HT-29 (cell line): ENCODE results near the gene N4BP2L2. TPM values are rescaled to one million over a fixed set of nuclear protein-coding genes. Genes with fewer than 3 reads are reported as not detected.
A peak's percentile ranks its signal among the peaks of the same experiment; 100 is the strongest.
"Not testable (repeated sequence)": the region's sequence is repeated elsewhere in the genome, so short reads cannot be mapped to it uniquely, and the experiment has no call there.

Source experiments
- DNase-seq: peaks from one replicate; pipeline ENCODE4 v3.0.0-alpha.2; 2015; ENCODE audit warnings: low spot score
- total RNA-seq: library from RNA; depleted of rRNA; stranded (reverse); fragments of >200 nt; shearing (Covaris generic); gene quantifications from 2 replicates; pipeline ENCODE4 v1.2.3, GENCODE V29; 2014; rRNA removed

Gene N4BP2L2
- total RNA-seq, result 66.0 and 68.6 TPM in 2 replicates

DNA sequence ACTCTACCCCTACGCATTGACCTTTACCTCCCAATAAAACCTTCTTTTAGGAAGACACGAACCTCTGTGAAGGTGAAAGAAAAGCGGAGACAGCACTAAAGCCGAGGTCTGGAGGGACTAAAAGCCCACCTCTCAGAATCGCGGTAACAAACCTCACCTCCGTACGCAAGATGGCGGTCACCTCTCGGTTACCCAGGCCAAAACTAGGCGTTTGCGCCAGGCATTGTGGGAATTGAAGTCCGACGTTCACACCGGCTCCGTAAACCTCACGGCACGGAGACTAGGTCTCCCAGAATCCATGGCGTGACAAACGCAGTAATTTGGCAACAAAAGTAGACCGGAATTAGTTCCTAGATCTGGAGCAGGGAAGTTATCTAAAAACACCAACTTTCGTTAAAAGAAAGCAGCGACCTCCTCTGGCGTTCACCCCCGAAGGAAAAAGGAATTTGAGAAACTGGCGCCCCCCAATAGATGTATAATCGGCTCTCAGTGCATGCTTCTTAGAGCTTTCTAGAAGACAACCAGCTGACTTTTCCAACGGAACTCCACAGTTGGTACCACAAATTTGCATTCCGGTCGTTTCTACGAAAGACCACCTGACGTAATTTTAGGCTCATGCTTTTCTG lies at the start of gene N4BP2L2:
TSS of gene N4BP2L2 (minus strand) at position 175 of the 626 bp plus-strand sequence. CDS start 1,768 bp downstream, outside the sequence.
- DNase-seq, result peak; percentile 100

- peak; percentile 67 for DNase-seq
Observed at GRCh38 chr13:32587811-32588170, 49.2 kb upstream of the N4BP2L2 start.

DNA sequence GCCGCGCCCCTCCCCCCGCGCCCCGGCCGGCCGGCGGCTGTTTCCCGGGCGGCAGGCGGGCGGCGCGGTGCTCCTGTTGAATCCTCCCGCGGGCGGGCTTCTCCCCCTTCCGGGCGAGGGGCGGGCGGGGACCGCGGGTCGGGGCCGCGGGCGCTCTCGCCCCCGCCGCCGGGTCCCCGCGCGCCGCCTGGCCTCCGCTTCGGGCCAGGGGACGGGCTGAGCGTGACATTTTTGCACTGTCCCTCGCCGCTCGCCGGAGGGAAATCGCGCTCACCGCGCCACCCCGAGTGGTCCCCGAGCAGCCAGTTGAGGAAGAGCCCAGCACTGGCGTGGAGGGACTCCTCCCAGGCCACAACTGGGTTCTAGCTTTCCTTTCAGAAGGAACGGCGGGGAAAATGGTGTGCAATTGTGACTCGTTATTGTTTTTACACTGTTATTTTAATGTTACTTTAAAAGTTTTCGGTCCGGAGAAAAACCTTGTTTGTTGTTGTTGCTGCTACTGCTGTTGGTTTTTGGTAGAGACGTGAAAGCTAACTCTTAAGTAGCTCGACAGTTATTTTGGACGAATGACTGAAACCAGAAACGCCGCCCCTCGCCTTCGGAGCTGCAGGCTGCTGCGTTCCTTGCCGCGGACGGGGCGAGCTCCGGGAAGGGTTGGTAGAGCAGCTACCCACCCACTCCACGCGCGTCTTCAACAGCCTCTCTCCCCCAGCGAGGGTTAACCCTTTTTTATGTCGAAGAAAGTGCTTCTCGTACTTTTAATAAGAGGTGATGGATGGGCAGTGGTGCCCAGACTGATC lies 48.6 kb upstream of the N4BP2L2 start:
- DNase-seq, result peak; percentile 81

DNA sequence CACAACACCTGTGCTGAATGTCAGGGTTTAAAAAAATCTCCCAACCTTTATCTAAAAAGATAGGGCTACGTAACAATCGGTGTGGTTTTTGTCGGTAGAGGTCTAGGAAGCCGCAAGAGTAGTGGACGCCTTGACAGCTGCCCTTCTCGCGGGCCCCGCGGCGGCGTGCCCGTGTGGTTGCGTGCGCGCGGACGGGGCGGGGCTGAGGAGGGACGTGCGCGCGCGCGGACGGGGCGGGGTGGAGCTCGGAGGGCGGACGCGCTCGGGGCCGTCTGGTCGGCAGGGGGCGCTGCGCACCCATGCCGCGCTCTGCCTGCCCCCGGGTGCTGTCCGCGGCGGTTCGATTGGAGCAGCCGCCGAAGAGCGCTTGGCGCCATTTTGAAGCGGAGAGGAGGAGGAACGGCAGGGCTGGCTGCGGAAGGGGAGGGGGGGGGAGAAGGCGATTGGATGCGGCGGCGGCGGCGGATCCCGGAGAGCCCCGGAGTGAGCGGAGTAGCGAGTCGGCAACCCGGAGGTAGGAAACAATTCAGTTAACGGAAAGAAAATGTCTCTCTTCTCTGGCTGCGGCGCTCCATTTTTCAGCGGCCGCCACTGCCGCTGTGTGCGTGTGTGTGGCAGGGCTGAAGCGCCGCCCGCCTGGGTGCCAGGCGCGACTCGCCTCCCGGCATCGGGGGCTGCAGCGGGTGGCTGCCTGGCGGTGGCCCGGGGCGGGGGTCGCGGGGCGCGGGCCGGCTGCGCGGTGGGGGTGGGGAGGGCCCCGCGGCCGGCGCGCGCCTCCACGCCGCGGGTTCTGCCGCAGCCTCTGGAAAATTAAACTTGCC lies 47.7 kb upstream of the N4BP2L2 start, which contains the start of gene PDS5B:
TSS of gene PDS5B (plus strand) at position 373 of the 821 bp plus-strand sequence. CDS start 62,321 bp downstream, outside the sequence.
- peak; percentile 99 for DNase-seq

GRCh38 chr13:32585550-32586079 lies 47.0 kb upstream of the N4BP2L2 start:
- no peak for DNase-seq

DNA sequence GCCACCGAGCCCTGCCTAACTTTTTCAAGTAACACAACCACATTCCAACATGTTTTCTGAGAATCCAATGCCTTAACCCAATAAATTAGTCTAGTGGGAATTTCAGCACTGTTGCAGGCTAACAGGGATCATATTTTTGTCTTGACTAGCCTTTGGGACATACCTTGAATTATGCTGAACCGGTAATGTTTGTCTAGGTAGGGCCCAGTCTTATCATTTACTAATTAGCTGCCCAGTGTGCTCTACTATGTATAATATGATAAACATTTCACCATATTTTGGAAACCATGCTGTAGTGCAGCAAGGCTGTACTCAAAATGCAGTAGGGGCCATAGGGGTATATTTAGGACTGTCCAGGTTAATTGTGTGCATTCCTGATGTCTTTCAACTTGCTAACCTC lies 44.4 kb upstream of the N4BP2L2 start:
- no peak for DNase-seq

- DNase-seq, result no peak
Observed at GRCh38 chr13:32582281-32582680, 43.7 kb upstream of the N4BP2L2 start.

- peak; percentile 73 for DNase-seq
Observed at GRCh38 chr13:32581177-32581786, 42.7 kb upstream of the N4BP2L2 start.

GRCh38 chr13:32577032-32577431 lies 38.4 kb upstream of the N4BP2L2 start:
- no peak for DNase-seq

GRCh38 chr13:32575687-32576086 lies 37.1 kb upstream of the N4BP2L2 start:
- DNase-seq, result not testable (repeated sequence)

DNA sequence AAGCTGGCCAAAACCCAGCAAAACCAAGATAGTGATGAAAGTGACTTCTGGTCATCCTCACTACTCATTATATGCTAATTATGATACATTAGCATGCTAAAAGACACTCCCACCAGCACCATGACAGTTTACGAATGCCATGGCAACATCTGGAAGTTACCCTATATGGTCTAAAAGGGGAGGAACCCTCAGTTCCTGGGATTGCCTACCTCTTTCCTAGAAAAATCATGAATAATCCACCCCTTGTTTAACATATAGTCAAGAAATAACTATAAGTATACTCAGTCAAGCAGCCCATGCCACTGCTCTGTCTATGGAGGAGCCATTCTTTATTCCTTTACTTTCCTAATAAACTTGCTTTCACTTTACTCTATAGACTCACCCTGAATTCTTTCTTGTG lies 22.2 kb upstream of the N4BP2L2 start:
- not testable (repeated sequence) for DNase-seq

DNA sequence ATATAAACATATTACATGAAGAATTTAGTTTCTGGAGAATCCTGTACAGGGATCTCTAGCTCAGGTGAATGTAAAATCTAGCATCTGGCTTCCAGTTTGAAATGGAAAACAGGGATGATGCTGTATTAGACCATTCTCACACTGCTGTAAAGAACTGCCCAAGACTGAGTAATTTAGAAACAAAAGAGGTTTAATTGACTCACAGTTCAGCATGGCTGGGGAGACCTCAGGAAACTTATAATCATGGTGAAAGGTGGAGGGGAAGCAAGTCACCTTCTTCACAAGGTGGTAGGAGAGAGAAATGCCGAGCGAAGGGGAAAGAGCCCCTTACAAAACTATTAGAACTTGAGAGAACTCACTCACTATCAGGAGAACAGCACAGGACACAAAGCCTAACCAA lies 17.0 kb upstream of the N4BP2L2 start:
- DNase-seq, result no peak

- DNase-seq, result no peak
Observed at GRCh38 chr13:32553720-32554119, 15.1 kb upstream of the N4BP2L2 start.

DNA sequence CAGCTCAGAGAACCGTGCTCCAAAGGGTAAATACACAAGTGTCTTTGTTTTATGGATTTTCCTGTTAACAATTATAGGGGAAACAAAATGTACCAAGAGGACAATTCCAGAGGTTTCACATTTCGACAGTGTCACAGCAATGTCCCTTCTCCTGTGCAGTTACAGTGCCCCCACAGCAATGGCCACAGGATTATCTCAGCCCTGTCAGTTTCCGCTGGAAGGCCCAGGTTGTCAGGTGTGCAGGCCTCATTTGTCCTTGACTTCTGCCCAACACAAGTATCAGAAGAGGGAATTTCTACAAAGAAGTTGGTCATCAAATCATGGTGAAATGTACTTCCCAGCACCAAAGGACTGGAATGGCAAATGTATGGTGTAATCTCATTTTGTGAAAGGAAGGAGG lies 11.2 kb upstream of the N4BP2L2 start:
- no peak for DNase-seq

DNA sequence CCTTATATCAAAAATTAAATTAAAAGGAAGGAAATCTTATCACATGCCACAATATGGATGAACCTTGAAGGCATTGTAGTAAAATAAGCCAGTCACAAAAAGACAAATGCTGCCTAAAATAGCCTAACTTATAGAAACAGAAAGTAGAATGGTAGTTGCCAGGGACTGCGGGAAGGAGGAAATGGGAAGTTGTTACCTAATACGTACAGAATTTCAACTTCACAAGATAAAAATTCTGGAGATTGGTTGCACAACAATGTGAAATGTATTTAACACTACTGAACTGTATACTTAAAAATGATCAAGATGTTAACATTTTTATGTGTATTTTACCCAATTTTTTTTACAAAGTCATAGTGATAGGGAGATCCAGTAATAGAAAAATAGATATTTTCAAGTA lies 10.2 kb upstream of the N4BP2L2 start:
- DNase-seq, result no peak

GRCh38 chr13:32545083-32545482 lies 6.5 kb upstream of the N4BP2L2 start:
- no peak for DNase-seq

GRCh38 chr13:32542221-32542620 lies 3.6 kb upstream of the N4BP2L2 start:
- DNase-seq, result no peak

DNA sequence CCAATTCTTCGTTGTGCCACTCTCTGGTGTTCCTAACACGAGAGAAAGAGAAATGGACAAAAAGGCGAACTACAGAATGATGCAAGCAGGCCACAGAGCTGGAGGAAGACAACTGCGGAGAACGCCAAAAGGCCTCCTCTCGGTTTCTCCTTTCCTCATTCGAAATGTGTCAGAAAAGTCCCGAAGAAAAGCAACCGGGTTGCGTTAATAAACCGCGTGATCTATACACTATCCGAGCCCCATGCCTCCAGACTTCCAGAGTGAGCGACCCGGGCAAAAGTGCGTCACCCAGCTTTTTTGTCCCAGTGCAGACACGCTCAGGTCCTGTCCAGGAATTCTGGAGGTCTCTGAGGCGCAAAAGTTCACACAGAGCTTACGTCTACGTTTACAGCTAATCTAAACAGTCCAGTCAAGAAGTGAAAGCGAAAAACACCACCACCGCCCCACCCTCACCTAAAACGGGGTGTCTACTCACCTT lies 413 bp downstream of the N4BP2L2 start:
- no peak for DNase-seq

- DNase-seq, result peak; percentile 16
Observed at GRCh38 chr13:32537580-32538142, 934 bp downstream of the N4BP2L2 start.

- DNase-seq, result no peak
Observed at GRCh38 chr13:32535748-32536147, 2.8 kb downstream of the N4BP2L2 start.

DNA sequence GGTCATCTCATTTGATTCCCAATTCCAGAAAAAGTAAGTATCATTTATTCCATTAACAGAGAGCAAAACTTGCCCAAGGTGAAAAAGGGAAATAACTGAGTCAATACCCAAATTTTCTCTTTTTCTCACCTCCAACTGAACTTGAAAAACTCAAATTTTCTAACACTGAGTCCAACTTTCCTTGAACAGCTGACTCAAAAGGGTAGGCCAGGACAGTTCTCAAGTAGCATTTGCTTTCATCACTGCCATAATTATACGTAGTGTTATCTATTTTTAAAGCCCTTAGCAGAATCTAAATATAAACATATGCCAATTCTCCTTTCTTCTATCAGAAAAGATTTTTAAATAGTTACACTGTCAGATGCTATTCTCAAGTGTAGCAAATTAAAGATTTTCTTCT lies 3.5 kb downstream of the N4BP2L2 start:
- no peak for DNase-seq
